ENCODE measurements around the gene PSME1.
A peak's percentile ranks its signal among the peaks of the same experiment; 100 is the strongest.

PSME1 gene

DNA sequence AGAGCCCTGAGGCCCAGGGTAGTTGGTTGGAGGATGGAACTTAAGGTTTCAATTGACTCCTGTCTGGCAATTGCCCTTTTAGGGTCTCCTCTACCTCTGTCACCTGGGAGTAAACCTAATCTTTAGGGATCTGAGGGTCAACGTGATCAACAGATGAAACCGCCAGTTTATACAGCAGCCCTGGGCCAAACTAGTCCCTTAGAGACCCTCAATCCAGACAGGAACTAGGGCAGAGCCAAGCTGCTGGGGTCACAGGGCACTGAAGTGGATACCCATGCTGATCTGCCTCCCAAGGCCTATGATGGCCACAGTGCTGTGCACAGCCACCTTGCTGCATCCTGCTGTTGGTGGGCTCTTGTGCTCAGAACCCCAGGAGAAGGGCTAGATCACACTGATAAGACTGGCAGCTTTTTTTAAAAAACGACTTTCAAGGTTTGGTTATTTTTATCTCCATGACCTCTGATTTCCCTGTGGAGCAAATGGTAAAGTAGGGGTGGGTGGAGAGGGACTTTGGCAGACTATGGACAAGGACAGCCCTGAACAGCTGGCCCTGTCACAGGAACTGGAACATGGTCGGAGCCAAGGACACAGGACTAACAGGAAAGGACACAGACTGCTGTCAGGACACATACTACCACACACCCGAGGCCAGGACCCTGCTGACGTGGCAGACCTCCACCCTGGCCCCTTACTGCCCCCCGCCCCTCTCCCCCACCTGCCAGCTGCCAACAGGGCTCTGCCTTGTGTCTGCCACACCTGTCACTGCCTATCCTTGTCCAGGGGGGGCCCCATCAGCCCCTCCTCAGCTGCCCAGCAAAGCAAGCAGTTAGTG is 5.1 kb upstream of the PSME1 start:
- no peak for DNase-seq

DNA sequence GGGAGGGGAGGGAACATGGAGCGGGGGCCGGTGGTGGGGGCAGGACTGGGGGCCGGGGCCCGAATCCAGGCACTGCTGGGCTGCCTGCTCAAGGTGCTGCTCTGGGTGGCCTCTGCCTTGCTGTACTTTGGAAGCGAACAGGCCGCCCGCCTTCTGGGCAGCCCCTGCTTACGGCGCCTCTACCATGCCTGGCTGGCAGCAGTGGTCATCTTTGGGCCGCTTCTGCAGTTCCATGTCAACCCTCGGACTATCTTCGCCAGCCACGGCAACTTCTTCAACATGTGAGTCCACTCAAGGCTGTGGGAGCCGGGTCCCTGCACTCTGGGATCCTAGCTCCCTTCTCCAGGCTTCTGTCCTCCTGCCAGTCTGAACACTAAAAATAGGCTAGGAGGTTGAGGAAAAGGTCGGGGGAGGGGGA is 4.4 kb upstream of the PSME1 start:
- DNase-seq = no peak

GRCh38 chr14:24132061-24132685 is 3.8 kb upstream of the PSME1 start:
- peak; percentile 46 for DNase-seq

DNA sequence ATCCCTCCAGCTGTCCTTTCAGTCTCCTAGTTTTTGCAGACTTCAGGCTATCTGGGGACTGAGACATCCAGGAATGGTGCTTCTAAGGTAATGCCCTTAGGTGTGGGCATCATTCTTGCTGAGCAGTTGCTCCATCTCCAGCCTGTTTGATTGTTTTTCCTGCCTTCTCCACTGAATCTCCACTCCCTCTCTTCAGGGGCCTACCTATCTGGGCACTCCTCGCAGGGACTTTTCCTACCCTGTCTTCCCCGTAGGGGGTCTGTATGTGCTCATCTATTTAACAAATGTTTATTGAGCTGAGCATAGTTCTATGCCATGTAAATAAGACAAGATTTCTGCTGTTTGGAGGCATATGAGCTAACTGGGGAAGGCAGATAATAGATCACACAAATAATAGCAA is 3.0 kb upstream of the PSME1 start:
- no peak for DNase-seq

DNA sequence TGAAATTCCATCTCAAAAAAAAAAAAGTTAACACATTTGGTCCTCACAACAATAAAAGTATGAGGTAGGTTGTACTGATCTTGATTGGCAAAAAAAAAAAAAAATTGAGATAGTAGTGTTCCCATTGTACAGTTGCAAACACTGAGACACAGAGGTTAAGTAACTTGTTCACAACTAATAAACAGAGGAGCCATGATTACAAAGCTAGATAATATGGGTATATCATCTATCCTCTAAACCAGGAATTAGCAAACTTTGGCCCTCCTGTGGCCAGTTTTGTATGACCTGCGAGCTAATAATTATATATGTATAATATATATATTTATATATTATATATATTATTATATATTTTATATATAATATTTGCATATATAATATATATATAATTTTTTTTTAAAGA is 2.3 kb upstream of the PSME1 start:
- DNase-seq = no peak

- no peak for DNase-seq
These were observed 485 bp upstream of the PSME1 start for GRCh38 chr14:24135584-24135833.

DNA sequence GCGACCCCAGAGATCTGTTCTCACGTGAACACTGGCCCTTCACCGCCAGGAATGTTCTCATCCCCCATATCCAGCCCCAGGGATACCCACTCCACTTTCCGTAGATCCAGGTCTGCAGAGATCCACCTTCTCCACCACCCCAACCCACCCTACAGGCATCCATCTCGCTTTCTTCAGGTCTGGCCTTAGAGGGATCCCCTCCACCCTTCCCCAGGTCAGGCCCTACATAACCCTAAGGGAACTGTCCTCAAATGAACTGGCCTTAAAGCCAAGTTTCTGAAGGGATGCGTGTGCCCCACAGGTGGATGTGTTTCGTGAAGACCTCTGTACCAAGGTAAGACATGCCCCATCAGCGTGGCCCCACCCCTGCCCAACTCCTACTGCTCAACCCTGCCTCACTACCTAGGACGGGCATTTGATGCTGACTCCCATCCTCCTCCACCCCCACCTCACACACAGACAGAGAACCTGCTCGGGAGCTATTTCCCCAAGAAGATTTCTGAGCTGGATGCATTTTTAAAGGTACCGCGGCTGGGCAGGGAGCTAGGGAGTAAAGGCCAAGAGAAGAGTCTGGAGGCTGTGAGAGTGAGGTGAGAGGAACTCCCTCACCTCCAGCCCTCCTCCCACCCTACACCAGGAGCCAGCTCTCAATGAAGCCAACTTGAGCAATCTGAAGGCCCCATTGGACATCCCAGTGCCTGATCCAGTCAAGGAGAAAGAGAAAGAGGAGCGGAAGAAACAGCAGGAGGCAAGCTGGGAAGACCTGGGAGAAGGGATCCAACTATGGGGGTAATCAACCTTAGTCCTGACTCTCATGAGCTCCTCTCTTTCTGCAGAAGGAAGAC is 912 bp downstream of the PSME1 start:
- DNase-seq = no peak

GRCh38 chr14:24137529-24138395 is 1.8 kb downstream of the PSME1 start:
- no peak for DNase-seq

- DNase-seq = no peak
These were observed 2.6 kb downstream of the PSME1 start for GRCh38 chr14:24138396-24139271.

DNA sequence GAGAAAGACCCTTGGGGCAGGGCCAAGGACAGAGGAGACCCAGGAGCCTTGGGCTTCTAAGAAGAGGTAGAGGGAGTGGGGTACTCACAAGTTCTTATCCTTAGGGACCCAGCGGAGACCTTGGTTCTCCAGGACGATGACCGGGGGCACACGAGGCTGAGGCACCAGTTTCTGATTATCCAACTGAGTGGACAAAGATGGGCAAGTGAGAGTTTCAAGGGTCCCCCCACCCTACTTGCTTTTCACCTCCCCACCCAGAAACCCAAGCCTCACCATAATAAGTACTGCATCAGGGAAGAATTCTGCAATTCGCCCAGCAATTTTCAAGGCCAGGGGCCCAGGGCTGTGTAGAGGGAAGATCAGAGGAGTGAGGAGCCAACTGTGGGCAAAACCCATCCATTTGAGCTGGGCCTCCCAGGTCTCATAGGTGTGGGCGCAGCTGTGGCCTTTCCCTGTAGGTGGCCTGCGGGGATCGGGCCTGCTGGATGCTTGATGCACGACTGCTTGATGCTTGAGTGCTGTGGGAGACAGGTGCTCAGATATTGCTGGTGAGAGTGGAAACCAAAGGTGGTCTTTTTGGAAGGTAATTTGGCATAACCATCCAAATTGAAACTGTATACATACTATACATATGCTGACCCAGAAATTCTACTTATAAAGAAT is 3.4 kb downstream of the PSME1 start:
- no peak for DNase-seq

- DNase-seq = peak; percentile 98
These were observed 5.3 kb downstream of the PSME1 start, which contains the start of gene EMC9 for GRCh38 chr14:24141097-24141880. TSS of gene EMC9 (minus strand) at chr14:24141591. CDS start at chr14:24141304, 287 bp downstream.

GRCh38 chr14:24143511-24143910 is 7.5 kb downstream of the PSME1 start:
- no peak for DNase-seq

DNA sequence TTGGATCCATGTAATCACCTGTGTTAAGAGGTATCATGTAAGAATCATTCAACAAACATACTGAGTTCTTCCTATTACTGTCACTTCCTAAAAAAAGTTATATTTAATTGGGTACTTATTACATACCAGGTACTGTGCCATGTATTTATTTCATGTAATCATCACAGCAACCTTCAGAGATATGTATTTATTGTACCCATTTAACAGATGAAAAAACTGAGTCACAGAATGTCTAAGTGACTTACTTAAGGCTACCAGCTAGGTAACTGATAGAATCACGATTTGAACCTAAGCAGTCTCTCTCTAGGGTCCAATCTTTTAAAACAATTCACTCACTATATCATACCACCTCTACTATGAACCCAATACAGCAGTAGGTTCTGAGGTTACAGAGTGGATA is 8.5 kb downstream of the PSME1 start:
- no peak for DNase-seq

DNA sequence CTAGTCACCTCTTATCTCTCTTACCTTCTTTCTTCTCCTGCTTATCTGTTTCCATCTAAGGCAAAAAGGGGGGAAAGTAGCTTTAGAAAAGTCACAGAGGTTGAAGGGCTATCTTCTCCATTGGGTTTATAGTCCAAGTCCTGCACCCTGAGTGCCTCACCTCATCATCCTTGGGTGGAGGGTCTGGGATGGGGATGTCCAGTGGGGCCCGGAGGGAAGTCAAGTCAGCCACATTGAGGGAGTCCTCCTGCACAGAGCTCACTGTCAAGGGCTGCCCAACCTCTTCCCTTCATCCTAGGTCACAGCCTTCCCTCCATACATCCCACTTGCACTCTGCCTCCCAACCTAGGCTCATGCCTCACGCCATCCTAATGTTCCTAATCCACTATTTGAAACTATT is 9.2 kb downstream of the PSME1 start:
- DNase-seq = no peak

DNA sequence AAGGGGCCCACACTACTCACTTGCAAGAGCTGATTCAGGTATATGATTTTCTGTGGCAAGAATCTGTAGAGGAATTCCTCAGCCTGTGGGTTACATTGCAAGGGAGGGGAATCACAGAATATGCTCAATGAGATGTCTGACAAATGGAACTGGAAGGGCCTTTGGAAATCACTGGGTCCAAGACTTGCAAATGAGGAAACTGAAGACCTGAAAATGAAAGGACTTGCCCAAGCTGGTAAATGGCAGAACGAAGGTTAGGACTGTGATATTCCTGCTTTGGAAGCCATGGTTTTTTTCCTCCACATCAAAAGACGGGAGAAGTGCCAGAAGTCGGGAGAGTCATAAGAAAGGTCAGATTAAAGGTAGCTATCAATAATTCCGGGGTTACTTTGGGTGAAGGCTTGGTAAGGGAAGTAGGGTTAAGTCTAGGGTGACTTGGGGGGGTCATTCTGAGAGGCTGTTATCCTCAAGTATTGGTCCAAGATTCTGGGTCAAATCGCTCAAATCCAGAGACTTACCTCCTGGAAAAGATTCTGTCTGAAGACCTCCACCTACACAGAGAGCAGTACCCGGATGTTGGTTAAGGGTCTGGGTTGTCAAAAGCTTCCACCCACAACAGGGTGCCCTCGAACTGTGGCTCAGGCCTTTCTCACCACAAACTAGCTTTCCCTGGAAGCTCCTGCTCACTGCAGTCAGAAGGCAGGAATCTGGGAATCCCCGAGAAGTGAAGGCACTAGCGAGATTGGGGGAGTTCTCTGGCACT is 9.9 kb downstream of the PSME1 start:
- DNase-seq = no peak

- peak; percentile 85 for DNase-seq
These were observed 10.5 kb downstream of the PSME1 start, which contains the start of gene PSME2 for GRCh38 chr14:24146453-24146977. TSS of gene PSME2 (minus strand) at chr14:24146610. CDS start at chr14:24146581, 29 bp downstream.

- peak; percentile 94 for DNase-seq
These were observed 11.2 kb downstream of the PSME1 start, which contains the start of gene RNF31 for GRCh38 chr14:24146978-24147760. TSS of gene RNF31 (plus strand) at chr14:24147498. CDS start at chr14:24147699, 201 bp downstream.

- no peak for DNase-seq
These were observed 11.9 kb downstream of the PSME1 start for GRCh38 chr14:24147761-24148428.
